DOHH2 (cell line): ENCODE measurements around the gene STX8.

Experiments used
- EZH2phosphoT487 ChIP-seq: fragments of 200-600 bp; sonication (generic); IDR thresholded peaks from 2 replicates; pipeline ENCODE4 v1.6.1; 2017; ENCODE audit warnings: borderline replicate concordance, mild to moderate bottlenecking, antibody characterized with exemption, low read length, moderate library complexity, mixed read lengths
- TF ChIP-seq, protein P1 (sequence below): fragments of 200-600 bp; sonication (generic); IDR thresholded peaks from one replicate; pipeline ENCODE4 v1.5.1; 2014; ENCODE audit warnings: antibody characterized with exemption, mild to moderate bottlenecking, low read depth, low read length; ENCODE audit not compliant: poor library complexity, severe bottlenecking

DNA sequence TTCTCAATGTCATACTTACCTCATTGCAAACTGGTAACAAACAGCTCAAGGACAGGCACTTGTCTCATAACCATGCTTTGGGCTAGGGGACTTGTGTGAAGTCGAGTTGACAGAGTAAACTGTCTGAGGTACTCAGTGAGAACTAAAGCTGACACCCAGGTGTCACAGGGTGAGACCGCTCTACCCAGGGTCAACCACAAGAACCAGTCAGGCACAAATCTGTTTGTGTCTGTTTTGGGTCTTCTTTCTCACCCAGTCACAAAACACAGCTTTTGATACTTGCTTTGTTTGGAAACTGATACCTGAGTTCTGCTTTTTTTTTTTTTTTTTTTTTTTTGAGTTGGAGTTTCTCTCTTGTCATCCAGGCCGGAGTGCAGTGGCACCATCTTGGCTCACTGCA is 161.1 kb downstream of the STX8 start:
- TF ChIP-seq, protein P1, sequence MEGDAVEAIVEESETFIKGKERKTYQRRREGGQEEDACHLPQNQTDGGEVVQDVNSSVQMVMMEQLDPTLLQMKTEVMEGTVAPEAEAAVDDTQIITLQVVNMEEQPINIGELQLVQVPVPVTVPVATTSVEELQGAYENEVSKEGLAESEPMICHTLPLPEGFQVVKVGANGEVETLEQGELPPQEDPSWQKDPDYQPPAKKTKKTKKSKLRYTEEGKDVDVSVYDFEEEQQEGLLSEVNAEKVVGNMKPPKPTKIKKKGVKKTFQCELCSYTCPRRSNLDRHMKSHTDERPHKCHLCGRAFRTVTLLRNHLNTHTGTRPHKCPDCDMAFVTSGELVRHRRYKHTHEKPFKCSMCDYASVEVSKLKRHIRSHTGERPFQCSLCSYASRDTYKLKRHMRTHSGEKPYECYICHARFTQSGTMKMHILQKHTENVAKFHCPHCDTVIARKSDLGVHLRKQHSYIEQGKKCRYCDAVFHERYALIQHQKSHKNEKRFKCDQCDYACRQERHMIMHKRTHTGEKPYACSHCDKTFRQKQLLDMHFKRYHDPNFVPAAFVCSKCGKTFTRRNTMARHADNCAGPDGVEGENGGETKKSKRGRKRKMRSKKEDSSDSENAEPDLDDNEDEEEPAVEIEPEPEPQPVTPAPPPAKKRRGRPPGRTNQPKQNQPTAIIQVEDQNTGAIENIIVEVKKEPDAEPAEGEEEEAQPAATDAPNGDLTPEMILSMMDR: no peak
- TF ChIP-seq EZH2phosphoT487: no peak
